A549 (cell line): ENCODE data around the gene ZNF775. TPM values are rescaled to one million over a fixed set of nuclear protein-coding genes. Genes with fewer than 3 reads are reported as not detected.

Experiments used
- ATAC-seq, 2 experiments: fragments of 200-7000 bp in 1 of 2; fragments of >200 bp in 1 of 2; cut with Nextera tagmentation in 1 of 2; cut with Tn5 transposase in 1 of 2; 3 replicates each; pipeline versions ENCODE4 v1.8.0 to v1.9.1; 2018 to 2020; ENCODE audit warnings: mild to moderate bottlenecking in 1 of 2, moderate library complexity in 1 of 2
- CTCF ChIA-PET: fragments of 300-600 bp; sonication (Branson Sonifier 250); formaldehyde crosslinking; extraction: SDS; loops from one replicate; lab custom pipeline; 2021; ENCODE audit warnings: antibody characterized with exemption, inconsistent platforms; lab: Yijun Ruan, JAX
- POLR2A ChIA-PET: fragments of 350-600 bp; formaldehyde crosslinking; extraction: SDS; loops from one replicate; lab custom pipeline; 2021; ENCODE audit warnings: antibody characterized with exemption, inconsistent platforms; lab: Yijun Ruan, JAX
- DNase-seq, 2 experiments: peaks; one replicate each; pipeline versions ENCODE4 v3.0.0 to v3.0.0-alpha.2; 2011 to 2016; ENCODE audit warnings: low read depth in 1 of 2, low spot score in 1 of 2
- FAIRE-seq: peaks from 2 replicates; lab custom pipeline; 2011; peaks lifted over from hg19 to GRCh38; lab: Jason Lieb, UNC
- H3K27ac ChIP-seq, 2 experiments: fragments of >200 bp; sonication (Bioruptor Twin); formaldehyde crosslinking; 3 replicates each; pipeline ENCODE4 v1.5.1; 2016 to 2017
- H3K4me1 ChIP-seq: fragments of >200 bp; sonication (Bioruptor Twin); formaldehyde crosslinking; 3 replicates; pipeline ENCODE4 v1.6.1; 2016
- H3K4me2 ChIP-seq: fragments of >200 bp; sonication (Bioruptor Twin); formaldehyde crosslinking; 3 replicates; pipeline ENCODE4 v1.6.1; 2016
- H3K4me3 ChIP-seq: fragments of >200 bp; sonication (Bioruptor Twin); formaldehyde crosslinking; 3 replicates; pipeline ENCODE4 v1.5.1; 2016
- H3K9me3 ChIP-seq: fragments of >200 bp; sonication (Bioruptor Twin); formaldehyde crosslinking; 3 replicates; pipeline ENCODE4 v1.6.1; 2016
- CBX8 ChIP-seq: fragments of 200-600 bp; sonication (generic); IDR thresholded peaks from 2 replicates; pipeline ENCODE4 v1.6.1; 2016
- CEBPB ChIP-seq, 2 experiments: fragments of >200 bp in 1 of 2; sonication (Bioruptor Twin) in 1 of 2; formaldehyde crosslinking in 1 of 2; IDR thresholded peaks; 2 replicates each; pipeline ENCODE4 v1.6.1; 2012 to 2016
- FOSB ChIP-seq: fragments of 250-450 bp; sonication (Bioruptor Pico); IDR thresholded peaks from 2 replicates; pipeline ENCODE4 v1.5.0; 2020; ENCODE audit warnings: mild to moderate bottlenecking, moderate library complexity
- FOSL2 ChIP-seq, 2 experiments: fragments of 450-650 bp in 1 of 2; fragments of >200 bp in 1 of 2; sonication (Bioruptor Twin) in 1 of 2; formaldehyde crosslinking; IDR thresholded peaks; 2 replicates each; pipeline versions ENCODE4 v1.5.0 to v1.6.1; 2016 to 2020; ENCODE audit warnings: mild to moderate bottlenecking in 1 of 2, moderate library complexity in 1 of 2
- HDAC2 ChIP-seq: fragments of 200-600 bp; sonication (generic); IDR thresholded peaks from 2 replicates; pipeline ENCODE4 v1.6.1; 2016
- HES2 ChIP-seq: fragments of >200 bp; sonication (Bioruptor Twin); formaldehyde crosslinking; IDR thresholded peaks from 2 replicates; pipeline ENCODE4 v1.6.1; 2016
- HEYL ChIP-seq: fragments of 250-450 bp; sonication (Bioruptor Pico); IDR thresholded peaks from 2 replicates; pipeline ENCODE4 v1.8.0; 2021; ENCODE audit warnings: mild to moderate bottlenecking, moderate library complexity
- HMGXB4 ChIP-seq: fragments of 250-450 bp; sonication (Bioruptor Pico); IDR thresholded peaks from 2 replicates; pipeline ENCODE4 v1.5.0; 2021; ENCODE audit warnings: mild to moderate bottlenecking, moderate library complexity, borderline replicate concordance
- JUN ChIP-seq, 2 experiments: fragments of >200 bp; sonication (Bioruptor Twin); formaldehyde crosslinking; IDR thresholded peaks; 2 replicates in 1 of 2; 3 replicates in 1 of 2; pipeline ENCODE4 v1.6.1; 2016 to 2017
- KDM1A ChIP-seq: fragments of 200-600 bp; sonication (generic); IDR thresholded peaks from 2 replicates; pipeline ENCODE4 v1.6.1; 2016; ENCODE audit warnings: low read depth, mild to moderate bottlenecking
- MYC ChIP-seq: IDR thresholded peaks from 2 replicates; pipeline ENCODE4 v1.6.1; 2012; ENCODE audit warnings: mild to moderate bottlenecking, inconsistent platforms, low read length, improper control_type of control experiment, borderline replicate concordance
- NFE2L2 ChIP-seq: fragments of 150-350 bp; conservative IDR thresholded peaks from 2 replicates; pipeline ENCODE4 v1.6.1; 2014; ENCODE audit warnings: low read length
- NR3C1 ChIP-seq: fragments of >200 bp; sonication (Bioruptor Twin); formaldehyde crosslinking; IDR thresholded peaks from 3 replicates; pipeline ENCODE4 v1.6.1; 2017
- RAD21 ChIP-seq, 2 experiments: fragments of >200 bp in 1 of 2; sonication (Bioruptor Twin) in 1 of 2; formaldehyde crosslinking in 1 of 2; IDR thresholded peaks in 1 of 2; conservative IDR thresholded peaks in 1 of 2; 2 replicates in 1 of 2; 3 replicates in 1 of 2; pipeline ENCODE4 v1.6.1; 2012 to 2018; ENCODE audit warnings: inconsistent platforms in 1 of 2
- RARB ChIP-seq: fragments of 250-450 bp; sonication (Bioruptor Pico); IDR thresholded peaks from 2 replicates; pipeline ENCODE4 v1.8.0; 2021; ENCODE audit warnings: mild to moderate bottlenecking, moderate library complexity
- RFX5 ChIP-seq: fragments of 450-650 bp; IDR thresholded peaks from 2 replicates; pipeline ENCODE4 v1.7.1; 2014; ENCODE audit warnings: antibody characterized with exemption, mild to moderate bottlenecking, moderate library complexity
- RNF2 ChIP-seq: fragments of 200-600 bp; sonication (generic); IDR thresholded peaks from 2 replicates; pipeline ENCODE4 v1.6.1; 2016; ENCODE audit warnings: low read depth, mild to moderate bottlenecking, antibody characterized with exemption, moderate library complexity, borderline replicate concordance
- SMC3 ChIP-seq: fragments of >200 bp; sonication (Bioruptor Twin); formaldehyde crosslinking; IDR thresholded peaks from 3 replicates; pipeline ENCODE4 v1.6.1; 2018; ENCODE audit warnings: inconsistent platforms
- SREBF2 ChIP-seq: fragments of 450-650 bp; IDR thresholded peaks from 2 replicates; pipeline ENCODE4 v1.6.1; 2014; ENCODE audit warnings: mild to moderate bottlenecking, moderate library complexity
- TP53 ChIP-seq: fragments of 250-450 bp; sonication (Bioruptor Pico); IDR thresholded peaks from 2 replicates; pipeline ENCODE4 v1.5.0; 2021; ENCODE audit warnings: mild to moderate bottlenecking, moderate library complexity
- ZC3H11A ChIP-seq: fragments of 450-650 bp; IDR thresholded peaks from 2 replicates; pipeline ENCODE4 v1.6.1; 2014; ENCODE audit warnings: antibody characterized with exemption, mild to moderate bottlenecking
- ZSCAN20 ChIP-seq: fragments of 250-450 bp; sonication (Bioruptor Pico); IDR thresholded peaks from 2 replicates; pipeline ENCODE4 v1.8.0; 2022; ENCODE audit warnings: mild to moderate bottlenecking, moderate library complexity
- WGBS: methylation state at CpG from one replicate; pipeline ENCODE4 v1.1.6; 2017; ENCODE audit errors: missing lambda C conversion rate; 5-methylcytosine and 5-hydroxymethylcytosine counted together
- polyA plus RNA-seq, 4 experiments: library from polyadenylated mRNA; depleted of rRNA in 3 of 4; stranded (reverse); fragments of >200 nt; fragmentation: RNase III in 1 of 4; extraction: RNeasy Plus Mini Kit Qiagen cat#74134 plus additional on column Dnase treatment in 1 of 4; gene quantifications; 2 replicates in 3 of 4; 3 replicates in 1 of 4; pipeline ENCODE4 v1.2.3, GENCODE V29; 2011 to 2017

The ZNF775 gene
- polyA plus RNA-seq, 2 of the 4 experiments (the other 2 are of a cell fraction) = 1.7 to 5.4 TPM

- Histone ChIP-seq H3K4me3 (no peak overlapping the region), H3K9me3 (no peaks in the 10 kb centered on the region), H3K4me2 (no peak overlapping the region), H3K4me1 (peaks cover 15% of the 10 kb centered on the region; the same call in 2 of the 3 replicates), H3K27ac (no peak overlapping the region)
- TF ChIP-seq JUN (IDR thresholded peaks at IDR 0.05) = no peak
- TF ChIP-seq KDM1A = no peak
- TF ChIP-seq RFX5 = no peak
- no peak for TF ChIP-seq TP53 (CRISPR knock-in tag)
- TF ChIP-seq HMGXB4 (CRISPR knock-in tag) = no peak
- no peak for TF ChIP-seq ZSCAN20
- WGBS = 41% methylated on average over 4 of the region's 4 CpGs
- FAIRE-seq (no peak), DNase-seq (no peak), ATAC-seq (no peak)
- CTCF ChIA-PET = interaction anchor here (0.8 kb wide), 1 partner anchor 14 kb away, joined by 3 read pairs; no protein-coding TSS in a partner anchor
- POLR2A ChIA-PET = no interaction called here
Observed at GRCh38 chr7:150425670-150426069, 46.5 kb downstream of the ZNF775 start.

GRCh38 chr7:150428671-150429451 lies 49.7 kb downstream of the ZNF775 start:
- ChIA-PET CTCF (interaction anchor here (1.2 kb wide), 1 partner anchor 143 kb away, joined by 4 read pairs; no protein-coding TSS in a partner anchor), POLR2A (no interaction called here)
- Histone ChIP-seq H3K4me1 (peaks cover 13% of the 10 kb centered on the region; the same call in 2 of the 3 replicates), H3K4me3 (no peak overlapping the region), H3K27ac (peak overlapping the region in 1 of 2 experiments; percentile 59; a peak in 3 of 6 replicates), H3K9me3 (no peaks in the 10 kb centered on the region), H3K4me2 (peak overlapping the region; percentile 57)
- ATAC-seq = peak; percentile 83 to 91
- TF ChIP-seq HEYL = no peak
- TF ChIP-seq FOSB (CRISPR knock-in tag) = no peak
- no peak for TF ChIP-seq HMGXB4 (CRISPR knock-in tag)
- no peak for TF ChIP-seq SREBF2
- no peak for TF ChIP-seq RNF2
- TF ChIP-seq ZC3H11A = no peak
- no peak for TF ChIP-seq CBX8
- no peak for TF ChIP-seq NFE2L2
- no peak for TF ChIP-seq SMC3
- no peak for TF ChIP-seq HDAC2
- no peak for TF ChIP-seq HES2
- no peak for TF ChIP-seq NR3C1
- TF ChIP-seq RAD21 (conservative IDR thresholded peaks at IDR 0.05 in 1 of 2, IDR thresholded peaks at IDR 0.05 in 1 of 2) = no peak
- TF ChIP-seq CEBPB (IDR thresholded peaks at IDR 0.05) = no peak
- TF ChIP-seq RARB (CRISPR knock-in tag) = no peak
- no peak for TF ChIP-seq MYC
- TF ChIP-seq FOSL2 (IDR thresholded peaks at IDR 0.05) = no peak
- no peak for TF ChIP-seq FOSL2 (CRISPR knock-in tag; IDR thresholded peaks at IDR 0.05)
- TF ChIP-seq ZSCAN20 = no peak
- WGBS = 14% methylated on average over 7 of the region's 11 CpGs
- DNase-seq = peak; percentile 69
- FAIRE-seq = peak; percentile 13
